GM18526 (cell line): Measurements from ENCODE around the gene CORO7.

Experiments used
- POLR2A ChIP-seq: IDR thresholded peaks from 3 replicates; pipeline ENCODE4 v1.6.1; 2011; ENCODE audit not compliant: insufficient read length; ENCODE audit errors: extremely low read depth

The CORO7 gene

GRCh38 chr16:4350787-4351659 is 65.4 kb downstream of the CORO7 start, which contains the start of gene PAM16:
PAM16 (minus strand) TSS chr16:4351321; CDS start chr16:4351234, 87 bp downstream.
- peak; percentile 67 for TF ChIP-seq POLR2A

GRCh38 chr16:4350365-4350786 is 66.0 kb downstream of the CORO7 start:
- TF ChIP-seq POLR2A: no peak

GRCh38 chr16:4349332-4349731 is 67.1 kb downstream of the CORO7 start:
- TF ChIP-seq POLR2A: no peak

- no peak for TF ChIP-seq POLR2A
Measured at GRCh38 chr16:4347765-4348509, 68.5 kb downstream of the CORO7 start.

- TF ChIP-seq POLR2A: no peak
Measured at GRCh38 chr16:4347010-4347409, 69.4 kb downstream of the CORO7 start.

- TF ChIP-seq POLR2A: no peak
Measured at GRCh38 chr16:4345836-4346781, 70.3 kb downstream of the CORO7 start.

- no peak for TF ChIP-seq POLR2A
Measured at GRCh38 chr16:4344983-4345835, 71.2 kb downstream of the CORO7 start.

GRCh38 chr16:4342866-4343744 is 73.3 kb downstream of the CORO7 start:
- no peak for TF ChIP-seq POLR2A

- TF ChIP-seq POLR2A: no peak
Measured at GRCh38 chr16:4341250-4341649, 75.1 kb downstream of the CORO7 start.

GRCh38 chr16:4340443-4340842 is 76.0 kb downstream of the CORO7 start:
- TF ChIP-seq POLR2A: no peak

- no peak for TF ChIP-seq POLR2A
Measured at GRCh38 chr16:4339909-4340308, 76.5 kb downstream of the CORO7 start.

GRCh38 chr16:4339455-4339854 is 76.9 kb downstream of the CORO7 start:
- TF ChIP-seq POLR2A: no peak

- TF ChIP-seq POLR2A: no peak
Measured at GRCh38 chr16:4338712-4339299, 77.6 kb downstream of the CORO7 start.
